ENCODE results near the gene AQP1.

AQP1 gene

DNA sequence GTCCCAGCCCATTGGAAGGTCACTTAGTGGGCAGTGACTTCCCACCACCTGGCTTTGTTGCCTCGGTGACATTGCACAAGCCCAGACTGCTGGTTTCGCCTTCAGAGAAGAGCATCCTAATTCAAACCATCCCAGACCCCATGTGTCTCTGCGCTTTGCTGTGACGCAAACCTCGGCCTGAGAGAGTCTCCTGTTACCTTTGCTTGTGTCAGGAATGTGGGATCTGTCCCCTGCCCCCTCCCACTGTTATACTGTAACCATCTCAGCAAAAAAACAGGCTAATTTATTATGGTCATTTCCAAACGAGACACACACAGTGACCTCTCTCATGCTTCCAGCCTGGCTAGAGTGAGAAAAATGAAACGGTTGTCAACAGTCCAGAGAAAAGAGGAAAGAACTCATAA is 25.0 kb upstream of the AQP1 start:
- DNase-seq = no peak

GRCh38 chr7:30887464-30887872 is 24.2 kb upstream of the AQP1 start:
- DNase-seq = peak; percentile 93

DNA sequence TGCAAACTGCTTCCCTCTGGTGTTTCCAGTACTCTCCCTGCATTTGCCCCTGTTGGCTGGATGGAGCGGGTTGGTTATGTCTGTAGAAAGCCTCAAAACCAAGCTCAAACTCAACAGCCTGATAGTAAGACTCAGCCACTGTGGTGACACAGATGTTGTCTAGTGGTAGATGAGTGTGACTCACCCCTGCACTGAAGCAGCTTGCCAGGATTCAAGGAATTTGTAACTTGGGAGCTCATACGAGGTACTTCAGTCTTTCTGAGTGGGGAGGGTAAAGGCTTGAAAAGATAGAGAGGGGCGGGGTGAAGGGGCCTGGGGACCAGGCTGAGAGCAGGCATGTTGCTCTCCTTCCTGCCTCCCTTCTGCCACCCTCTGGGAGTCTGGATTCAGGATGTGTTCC is 22.9 kb upstream of the AQP1 start:
- peak; percentile 55 for DNase-seq

GRCh38 chr7:30890226-30890625 is 21.4 kb upstream of the AQP1 start:
- DNase-seq = no peak

DNA sequence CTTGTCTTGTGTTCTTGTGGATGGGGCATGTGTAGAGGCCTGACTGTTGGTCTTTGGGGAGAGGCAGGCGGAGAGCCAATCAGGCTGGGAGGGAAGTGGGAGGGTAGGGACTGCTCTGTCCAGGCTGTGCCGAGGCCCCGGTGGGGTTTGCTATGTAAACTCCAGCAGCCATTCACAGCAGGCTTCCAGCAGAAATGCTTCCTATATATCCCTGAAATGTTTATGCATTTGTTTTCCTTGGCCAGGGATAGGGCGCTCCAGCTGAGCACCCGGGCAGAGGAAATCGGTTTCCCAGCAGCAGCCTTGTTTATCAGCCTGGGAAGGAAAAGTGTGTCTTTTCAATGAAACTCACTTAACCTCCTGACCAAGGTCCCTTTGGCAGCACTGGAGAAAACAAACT is 18.3 kb upstream of the AQP1 start:
- peak; percentile 84 for DNase-seq

DNA sequence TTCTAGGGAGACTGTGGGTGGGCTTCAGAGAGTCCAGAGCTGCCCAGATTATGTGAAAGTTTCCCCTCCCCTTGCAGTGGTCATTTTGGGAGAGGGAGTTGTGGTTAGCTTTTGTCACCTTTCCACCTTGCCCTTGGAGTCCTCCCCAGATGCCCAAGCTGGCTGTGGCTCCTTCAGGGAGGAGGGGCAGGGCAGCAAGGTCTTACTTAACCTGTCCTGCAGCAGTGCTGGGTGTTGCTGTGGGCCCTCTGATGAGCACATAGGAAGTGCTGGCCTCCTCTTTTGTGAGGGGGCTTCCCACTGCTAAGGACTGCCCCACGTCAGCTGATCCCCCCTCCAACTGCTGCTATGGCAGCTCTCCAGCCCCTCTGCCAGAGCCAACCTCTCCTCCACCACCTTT is 17.6 kb upstream of the AQP1 start:
- no peak for DNase-seq

DNA sequence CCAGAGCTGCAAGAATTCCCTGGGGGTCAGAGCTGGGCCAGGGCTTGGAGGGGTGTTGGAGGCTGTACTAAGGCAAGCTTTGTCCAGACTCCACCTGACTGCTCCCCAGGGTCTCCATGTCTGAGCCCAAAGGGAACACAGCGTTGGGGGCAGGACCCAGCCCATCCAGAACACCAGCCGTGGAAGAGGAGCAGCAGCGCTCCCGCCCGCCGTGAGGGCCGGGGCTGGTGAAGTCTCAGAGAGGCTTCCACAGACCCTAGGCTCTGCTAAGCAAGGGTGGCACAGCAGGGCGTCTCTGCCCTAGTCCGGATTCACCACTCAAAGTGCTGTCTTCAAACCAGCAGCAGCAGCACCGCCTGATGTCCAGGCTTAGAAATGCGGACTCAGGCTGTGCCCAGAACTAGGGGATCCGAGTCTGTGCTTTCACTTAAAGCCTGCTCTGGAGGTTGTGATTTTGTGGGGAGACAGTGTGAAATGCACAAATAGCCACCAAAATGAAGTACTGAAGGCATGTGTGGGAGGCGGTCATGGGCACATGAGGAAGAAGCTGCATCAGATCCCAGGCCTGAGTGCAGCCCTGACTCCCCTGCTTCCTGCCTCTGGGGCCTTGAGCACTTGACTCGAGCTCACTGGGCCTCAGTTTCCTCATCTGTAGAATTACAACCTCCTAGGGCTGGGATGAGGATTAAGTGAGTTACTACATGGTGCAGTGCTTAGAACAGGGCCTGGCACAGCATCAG is 16.6 kb upstream of the AQP1 start:
- DNase-seq = peak; percentile 28

GRCh38 chr7:30896036-30896435 is 15.6 kb upstream of the AQP1 start:
- DNase-seq = no peak

GRCh38 chr7:30896783-30897637 is 14.6 kb upstream of the AQP1 start:
- DNase-seq = peak; percentile 39

DNA sequence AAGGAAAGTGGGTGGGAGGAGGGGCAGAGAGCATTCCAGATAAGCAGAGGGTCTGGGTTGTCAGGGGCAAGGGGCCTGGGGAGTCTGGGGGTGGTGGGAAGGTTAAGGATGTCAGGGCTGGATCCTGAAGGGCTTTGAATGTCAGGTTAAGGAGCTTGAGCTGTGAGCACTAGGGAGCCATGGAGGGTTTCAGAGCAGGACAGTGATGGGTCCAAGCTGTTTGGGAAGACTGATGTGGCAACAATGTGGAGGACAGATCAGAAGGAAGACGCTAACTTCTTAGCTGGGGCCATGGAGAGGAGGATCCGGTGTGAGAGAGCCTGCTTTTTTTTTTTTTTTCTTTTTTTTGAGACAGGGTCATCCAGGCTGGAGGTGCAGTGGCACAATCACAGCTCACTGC is 13.9 kb upstream of the AQP1 start:
- DNase-seq = no peak

- no peak for DNase-seq
Observed at GRCh38 chr7:30898411-30898810, 13.2 kb upstream of the AQP1 start.

DNA sequence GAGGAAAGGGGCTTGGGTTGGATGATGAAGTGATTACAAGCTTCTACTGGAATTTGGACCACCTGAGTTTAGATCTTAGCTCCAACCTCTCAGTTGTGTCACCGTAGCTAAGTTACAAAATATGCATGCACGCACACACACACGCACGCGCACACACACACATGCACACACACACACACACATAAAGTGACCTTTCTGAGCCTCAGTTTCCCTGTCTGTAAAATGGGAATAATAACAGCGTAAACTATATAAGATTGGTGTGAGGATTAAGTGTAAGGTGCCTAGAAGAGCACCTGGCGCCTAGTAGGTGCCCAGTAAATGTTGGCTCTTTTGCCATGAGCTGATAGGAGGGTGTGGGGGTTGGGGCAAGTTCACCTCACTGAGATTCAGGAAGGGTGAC is 12.6 kb upstream of the AQP1 start:
- no peak for DNase-seq

DNA sequence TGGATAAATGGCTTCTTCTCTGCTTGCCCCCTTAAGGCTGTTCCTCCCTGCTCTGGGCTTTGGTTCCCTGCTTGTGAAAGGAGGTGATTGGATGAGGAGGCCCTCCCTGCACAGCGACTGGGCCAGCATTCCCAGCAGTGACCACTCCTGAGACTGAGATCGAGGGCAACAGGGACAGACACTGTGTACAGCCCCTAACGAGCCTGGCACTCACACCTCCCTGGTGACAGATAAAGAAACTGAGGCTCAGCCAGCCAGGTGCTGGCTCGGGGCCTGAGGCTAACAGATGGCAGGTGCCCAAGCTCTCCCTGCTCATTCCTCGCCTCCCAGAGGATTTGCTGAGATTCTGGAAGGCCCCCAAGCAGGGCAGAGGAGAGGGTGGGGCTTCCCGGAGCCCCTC is 12.0 kb upstream of the AQP1 start:
- no peak for DNase-seq

- no peak for DNase-seq
Observed at GRCh38 chr7:30900053-30900452, 11.6 kb upstream of the AQP1 start.

GRCh38 chr7:30900803-30901362 is 10.8 kb upstream of the AQP1 start:
- no peak for DNase-seq

- DNase-seq = no peak
Observed at GRCh38 chr7:30901856-30902255, 9.8 kb upstream of the AQP1 start.

- DNase-seq = no peak
Observed at GRCh38 chr7:30902466-30902865, 9.2 kb upstream of the AQP1 start.

GRCh38 chr7:30903146-30903545 is 8.5 kb upstream of the AQP1 start:
- DNase-seq = no peak

DNA sequence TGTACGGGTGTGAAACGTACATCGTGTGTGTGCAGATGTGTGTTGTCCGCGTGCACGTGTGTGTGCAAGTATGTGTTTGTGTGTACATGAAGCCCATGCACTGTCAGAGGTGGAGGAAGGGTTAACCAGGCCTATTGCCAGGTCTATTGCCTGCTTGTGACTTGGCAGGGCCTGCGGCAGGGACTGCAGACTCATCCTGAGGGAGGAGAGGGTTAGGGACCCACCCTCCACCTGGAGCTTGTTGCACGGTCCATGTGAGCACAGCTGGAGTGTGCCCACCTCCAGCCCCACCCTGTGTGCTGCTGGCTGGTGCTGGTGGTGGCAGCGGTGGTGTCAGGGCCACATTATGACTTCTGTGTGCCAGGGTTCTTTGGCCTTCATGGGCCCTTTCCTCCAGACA is 7.1 kb upstream of the AQP1 start:
- peak; percentile 23 for DNase-seq

DNA sequence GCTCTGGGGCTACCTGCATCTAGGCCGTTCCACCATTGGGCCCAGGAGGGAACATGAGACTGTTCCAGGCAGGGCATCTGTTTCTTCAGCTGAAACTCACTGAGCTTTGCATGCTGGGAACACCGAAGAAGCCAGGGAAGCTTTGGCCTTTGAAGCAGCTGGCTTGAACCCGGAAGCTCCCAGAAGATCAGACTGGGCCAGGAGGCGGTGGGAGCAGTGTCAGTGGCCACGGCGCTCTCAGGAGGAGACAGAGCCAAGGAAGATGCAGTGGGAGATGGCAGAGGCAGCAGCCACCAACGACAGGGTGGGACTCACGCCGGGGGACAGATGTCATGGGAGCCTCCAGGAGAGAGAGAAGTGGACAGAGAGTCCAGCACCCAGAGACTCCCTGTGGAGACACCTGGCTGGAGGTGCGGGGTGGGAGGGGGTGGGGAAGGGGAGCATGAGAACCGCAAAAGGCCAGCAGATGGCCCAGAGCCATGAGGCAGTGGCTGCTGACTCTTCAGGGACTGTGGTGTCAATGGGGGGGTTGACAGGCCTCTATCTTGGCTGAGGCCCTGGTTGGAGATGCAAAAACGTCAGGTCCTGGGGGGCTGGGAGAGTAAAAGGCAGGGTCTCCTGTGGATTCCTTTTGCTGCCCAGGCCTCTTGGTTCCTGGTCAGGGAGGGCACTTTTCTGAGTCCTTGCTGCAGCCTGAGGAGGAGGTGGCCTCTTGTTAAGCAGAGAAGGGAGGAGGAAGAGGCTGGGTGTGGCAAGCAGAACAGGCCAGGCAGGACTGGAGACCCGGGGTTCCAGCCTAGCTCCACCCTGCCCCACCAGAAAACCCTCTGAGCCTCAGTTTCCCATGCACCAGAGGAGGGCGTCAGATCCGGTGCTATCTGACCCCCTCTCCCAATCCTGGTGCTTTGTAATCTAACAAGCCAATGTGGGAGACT is 6.3 kb upstream of the AQP1 start:
- DNase-seq = no peak

DNA sequence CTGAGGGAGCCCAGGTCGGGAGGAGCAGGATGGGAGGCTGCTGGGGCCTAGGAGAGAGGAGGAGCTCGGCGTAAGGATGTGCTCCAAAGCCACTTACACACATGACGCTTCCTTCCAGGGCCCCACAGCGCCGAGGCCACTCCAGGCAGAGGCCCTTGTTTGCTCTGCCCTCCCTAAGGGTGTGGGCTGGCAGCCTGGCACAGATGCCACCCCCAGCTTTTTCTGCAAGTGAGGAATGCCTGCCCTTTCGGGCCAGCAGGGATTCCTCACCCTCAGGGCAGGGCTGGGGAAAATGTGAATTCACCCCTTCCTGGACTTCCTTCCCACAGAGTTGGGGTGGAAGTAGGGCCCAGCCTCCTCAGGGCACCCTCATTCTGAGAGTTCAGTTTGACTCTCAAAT is 5.6 kb upstream of the AQP1 start:
- DNase-seq = peak; percentile 13

- no peak for DNase-seq
Observed at GRCh38 chr7:30906515-30907240, 5.0 kb upstream of the AQP1 start.

Data from NCI-H345 (cell line).